Subcutaneous abdominal adipose tissue (tissue), 5 donors: ENCODE data around the gene FOXL2.

Experiments
- H3K27ac ChIP-seq: one replicate; pipeline ENCODE4 v1.7.0; 2013; ENCODE audit warnings: low read depth, mild to moderate bottlenecking, inconsistent platforms, low read length, moderate library complexity
- H3K27me3 ChIP-seq, 5 donors: one replicate each; pipeline ENCODE4 v1.7.0; 2013; ENCODE audit warnings: low read length in 5 of 5, inconsistent platforms in 1 of 5; ENCODE audit not compliant: control insufficient read depth in 5 of 5, insufficient read depth in 4 of 5
- H3K36me3 ChIP-seq, 5 donors: one replicate each; pipeline ENCODE4 v1.7.0; 2013; ENCODE audit warnings: low read length in 5 of 5; ENCODE audit not compliant: control insufficient read depth in 5 of 5, insufficient read depth in 5 of 5
- H3K4me1 ChIP-seq, 5 donors: one replicate each; pipeline ENCODE4 v1.7.0; 2013; ENCODE audit warnings: low read length in 5 of 5, mild to moderate bottlenecking in 3 of 5, moderate library complexity in 1 of 5; ENCODE audit not compliant: control insufficient read depth in 5 of 5, insufficient read depth in 5 of 5
- H3K4me3 ChIP-seq, 5 donors: one replicate each; pipeline ENCODE4 v1.7.0; 2013; ENCODE audit warnings: low read length in 5 of 5, low read depth in 1 of 5
- H3K9ac ChIP-seq, 5 donors: one replicate each; pipeline ENCODE4 v1.7.0; 2013; ENCODE audit warnings: low read length in 5 of 5, mild to moderate bottlenecking in 4 of 5, moderate library complexity in 3 of 5
- H3K9me3 ChIP-seq, 5 donors: one replicate each; pipeline ENCODE4 v1.7.0; 2013; ENCODE audit warnings: low read length in 5 of 5; ENCODE audit not compliant: control insufficient read depth in 5 of 5
- donor health status: healthy.
- donor health status: healthy.
- donor health status: healthy.
- donor health status: healthy.
- donor health status: healthy.

The FOXL2 gene

DNA sequence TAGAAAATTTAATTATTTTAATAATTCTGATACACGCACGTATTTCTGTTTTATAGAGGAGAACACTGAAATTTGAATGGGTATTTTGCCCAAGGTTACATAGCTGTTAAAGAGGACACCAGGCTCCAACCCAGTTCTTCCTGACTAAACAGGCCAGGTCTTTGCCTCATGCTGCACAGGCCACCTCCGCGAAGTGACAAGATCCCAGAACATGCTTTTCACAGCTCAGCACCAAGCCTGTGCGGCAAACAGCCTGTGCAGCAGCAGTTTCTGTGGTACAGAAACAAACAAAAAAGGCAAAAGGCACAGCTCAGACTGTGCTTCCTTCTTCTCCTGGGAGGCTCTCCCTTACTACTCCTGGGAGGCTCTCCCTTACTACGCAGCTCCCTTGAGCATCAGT lies 6.5 kb downstream of the FOXL2 start:
- H3K27me3 ChIP-seq = peaks cover 75 to 96% (median 88%) of the 10 kb centered on the region in 5 donors
- H3K9me3 ChIP-seq = no peaks in the 10 kb centered on the region
- H3K4me3 ChIP-seq = no peak overlapping the region
- no peaks in the 10 kb centered on the region for H3K36me3 ChIP-seq
- H3K9ac ChIP-seq = no peak overlapping the region
- no peak overlapping the region for H3K27ac ChIP-seq
- H3K4me1 ChIP-seq = peaks cover 0 to 57% (median 52%) of the 10 kb centered on the region in 5 donors

DNA sequence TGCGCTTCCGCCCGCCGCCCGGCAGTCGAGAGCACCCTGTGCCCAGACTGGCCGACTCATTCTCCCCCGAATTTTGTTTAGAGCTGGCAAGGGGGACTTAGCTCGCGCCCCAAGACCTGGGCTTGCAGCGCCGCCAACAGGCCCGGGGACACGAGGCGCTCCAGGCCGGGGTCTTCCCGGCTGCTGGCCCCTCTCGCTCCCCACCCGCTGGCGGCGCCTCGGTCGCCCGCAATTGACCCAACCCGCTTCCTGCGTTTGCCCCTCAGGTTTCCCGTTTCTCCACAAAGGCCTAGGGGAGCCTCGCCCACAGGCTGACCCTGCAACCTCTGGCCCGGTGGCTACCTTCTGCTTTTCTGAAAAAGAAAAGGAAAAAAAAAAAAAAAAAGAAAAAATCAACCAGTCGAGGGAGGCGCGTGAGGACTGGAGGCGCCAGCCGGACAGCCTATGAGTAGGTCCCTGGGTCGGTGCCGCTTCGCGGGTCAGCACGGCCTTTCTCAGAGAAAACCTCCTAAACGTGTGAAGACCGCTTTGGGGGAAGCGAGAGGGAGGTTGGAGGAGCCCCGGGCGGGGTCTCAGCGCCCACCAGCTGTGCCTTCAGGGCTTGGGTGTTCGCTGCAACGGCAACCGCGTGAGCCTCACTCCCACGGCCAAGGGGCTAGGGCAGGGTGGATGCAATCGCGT lies 7.2 kb downstream of the FOXL2 start:
- H3K9me3 ChIP-seq = no peaks in the 10 kb centered on the region
- H3K27me3 ChIP-seq = peaks cover 68 to 89% (median 81%) of the 10 kb centered on the region in 5 donors
- no peak overlapping the region for H3K4me3 ChIP-seq
- H3K27ac ChIP-seq = no peak overlapping the region
- H3K9ac ChIP-seq = no peak overlapping the region
- no peaks in the 10 kb centered on the region for H3K36me3 ChIP-seq
- peaks cover 0 to 49% (median 45%) of the 10 kb centered on the region in 5 donors for H3K4me1 ChIP-seq

DNA sequence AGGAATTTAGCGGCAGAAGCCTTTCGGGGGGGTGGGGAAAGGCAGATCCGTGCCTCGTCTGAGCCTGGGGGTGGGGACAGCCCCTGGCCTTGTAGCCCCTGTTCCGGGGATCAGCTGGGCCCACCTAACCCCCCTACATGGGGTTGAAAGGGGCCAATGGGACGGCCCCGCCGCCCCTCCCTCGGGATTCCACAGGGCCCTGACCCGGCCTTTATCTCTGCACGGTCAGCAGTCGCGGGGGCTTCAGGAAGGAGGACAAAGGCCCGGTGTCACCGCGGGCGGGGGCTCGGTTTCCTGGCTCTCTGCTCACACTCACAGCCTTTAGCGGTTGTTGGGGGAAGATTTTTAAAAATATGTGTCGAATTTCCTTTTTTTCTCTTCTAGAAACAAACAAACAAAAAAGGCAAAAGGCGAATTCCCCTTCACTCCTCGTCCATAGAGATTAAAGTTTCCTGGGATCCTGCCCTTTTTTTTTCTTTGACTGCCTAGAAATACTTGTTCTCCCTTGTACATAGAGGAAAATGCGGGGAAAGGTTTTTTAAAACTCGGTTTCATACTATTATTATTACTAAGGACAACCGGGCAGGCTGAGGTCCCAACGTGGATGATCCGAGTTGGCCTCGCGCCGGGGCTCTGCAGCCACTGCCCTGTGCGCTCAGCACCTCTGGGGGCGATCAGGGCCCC lies 7.9 kb downstream of the FOXL2 start:
- Histone ChIP-seq H3K4me3 (no peak overlapping the region), H3K4me1 (peaks cover 0 to 46% (median 42%) of the 10 kb centered on the region in 5 donors), H3K27ac (no peak overlapping the region), H3K36me3 (no peaks in the 10 kb centered on the region), H3K9me3 (no peaks in the 10 kb centered on the region), H3K27me3 (peaks cover 65 to 82% (median 76%) of the 10 kb centered on the region in 5 donors), H3K9ac (no peak overlapping the region)

DNA sequence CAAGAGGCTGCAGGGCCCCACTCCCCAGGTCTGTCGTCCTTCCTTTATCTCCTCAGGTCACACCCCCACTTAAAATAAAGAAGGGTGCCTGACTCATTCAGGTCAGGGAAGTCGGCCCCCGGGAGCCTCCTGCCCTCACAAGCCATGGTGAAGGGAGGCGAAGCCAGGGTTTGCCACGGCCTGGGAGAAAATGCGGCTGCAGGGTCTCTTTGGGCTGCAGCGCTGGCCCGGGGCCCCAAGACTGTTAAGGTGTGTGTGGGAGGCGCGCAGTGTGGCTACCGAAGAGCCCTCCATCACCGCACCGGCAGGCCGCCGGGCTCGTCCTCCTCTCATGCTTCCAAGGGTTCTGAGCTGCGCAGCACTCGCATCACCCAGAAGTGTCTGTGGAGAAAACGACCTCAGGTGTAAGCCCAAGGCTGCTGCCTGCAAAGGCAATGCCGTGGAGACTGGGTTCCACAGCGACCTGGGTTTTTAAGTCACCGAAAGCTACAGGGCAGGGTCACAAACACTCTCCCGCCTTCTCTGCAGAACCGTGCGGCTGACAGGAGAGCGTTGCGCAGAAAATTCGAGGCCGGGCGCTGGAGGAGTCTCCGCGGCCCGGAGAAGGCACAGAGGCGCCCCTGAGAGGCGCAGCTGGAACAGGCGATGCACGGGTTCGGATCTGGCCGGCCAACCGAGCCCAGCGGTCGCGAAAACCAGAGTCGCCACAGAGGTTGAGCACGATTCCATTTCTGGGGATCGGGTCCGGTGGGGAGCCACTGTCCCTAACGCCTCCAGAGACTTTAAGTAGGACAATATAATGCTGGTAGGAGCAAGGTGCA lies 8.7 kb downstream of the FOXL2 start:
- Histone ChIP-seq H3K4me3 (no peak overlapping the region), H3K9me3 (no peaks in the 10 kb centered on the region), H3K4me1 (peaks cover 0 to 46% (median 42%) of the 10 kb centered on the region in 5 donors), H3K9ac (no peak overlapping the region), H3K36me3 (no peaks in the 10 kb centered on the region), H3K27ac (no peak overlapping the region), H3K27me3 (peaks cover 58 to 75% (median 70%) of the 10 kb centered on the region in 5 donors)

DNA sequence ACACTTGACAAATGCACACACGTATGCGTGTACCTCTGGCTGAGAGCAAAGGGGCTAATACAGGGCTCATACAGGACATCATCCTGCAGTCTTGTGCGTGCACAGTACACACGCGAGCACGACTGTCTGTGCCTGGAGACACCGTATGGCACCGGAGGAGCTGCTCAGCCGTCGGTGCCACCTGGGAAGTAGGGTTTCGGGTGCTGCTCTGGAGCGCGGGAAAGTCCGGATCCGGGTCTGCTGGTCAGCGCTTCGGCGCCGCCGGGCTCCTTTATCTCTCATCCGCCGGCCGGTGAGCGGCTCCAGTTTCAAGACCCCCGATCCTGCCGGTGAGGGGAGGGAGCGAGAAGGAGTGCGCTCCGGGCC lies 9.3 kb downstream of the FOXL2 start:
- Histone ChIP-seq H3K27ac (no peak overlapping the region), H3K4me3 (no peak overlapping the region), H3K27me3 (peaks cover 52 to 69% (median 64%) of the 10 kb centered on the region in 5 donors)

DNA sequence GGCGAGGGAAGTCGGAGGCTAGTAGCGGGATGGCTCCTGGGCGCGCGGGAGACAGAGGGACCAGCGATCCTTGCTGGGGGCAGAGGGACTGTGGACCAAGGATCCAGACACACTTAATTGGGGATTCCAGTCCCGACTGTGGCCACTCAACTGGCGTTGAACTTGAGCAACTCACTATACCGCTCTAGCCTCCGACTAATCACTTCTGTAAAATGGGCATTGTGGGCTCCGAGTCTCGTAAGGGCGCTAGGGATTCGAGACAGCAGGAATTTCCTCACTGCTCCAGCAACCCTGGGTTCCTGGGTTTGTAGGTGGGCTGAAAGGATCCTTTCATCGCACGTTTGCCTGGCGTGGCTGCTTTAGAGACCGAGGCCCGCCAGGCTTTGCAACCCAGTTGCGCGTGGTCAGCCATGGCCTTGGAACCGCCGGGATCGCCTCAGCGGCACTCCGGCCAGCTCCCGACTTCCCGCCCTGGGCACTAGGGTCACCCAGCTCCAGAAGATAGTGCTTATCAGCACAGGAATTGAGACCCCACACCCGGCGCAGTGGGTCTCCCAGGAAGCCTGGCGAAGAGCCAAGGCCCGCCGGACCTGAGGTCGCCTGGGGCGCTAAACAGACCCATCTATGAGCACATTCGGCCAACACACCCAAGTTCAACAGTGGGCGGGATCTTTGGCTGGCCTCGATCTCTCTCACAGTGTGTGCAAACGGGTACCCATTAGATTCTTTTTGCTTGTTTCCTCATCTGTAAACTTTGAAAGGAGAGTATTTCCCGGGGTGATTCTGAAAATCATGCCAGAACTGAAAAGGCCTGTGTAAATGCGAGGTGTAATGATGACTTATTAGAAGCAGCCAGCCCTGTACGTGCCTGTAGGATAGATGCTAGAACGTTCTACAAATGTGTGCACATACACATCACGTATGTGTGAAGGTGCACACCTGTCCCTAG lies 9.9 kb downstream of the FOXL2 start:
- Histone ChIP-seq H3K36me3 (no peaks in the 10 kb centered on the region), H3K4me3 (peak overlapping the region; percentile 37 to 66 (median 51)), H3K4me1 (peaks cover 0 to 46% (median 42%) of the 10 kb centered on the region in 5 donors), H3K9me3 (no peaks in the 10 kb centered on the region), H3K27me3 (peaks cover 46 to 62% (median 57%) of the 10 kb centered on the region in 5 donors), H3K9ac (peak overlapping the region in 1 of 5 donors; percentile 42), H3K27ac (no peak overlapping the region)

More for the DNA sequence above, 9.3 kb downstream of the FOXL2 start:
- Histone ChIP-seq H3K9me3 (no peaks in the 10 kb centered on the region), H3K4me1 (peaks cover 0 to 46% (median 42%) of the 10 kb centered on the region in 5 donors), H3K9ac (no peak overlapping the region), H3K36me3 (no peaks in the 10 kb centered on the region)

DNA sequence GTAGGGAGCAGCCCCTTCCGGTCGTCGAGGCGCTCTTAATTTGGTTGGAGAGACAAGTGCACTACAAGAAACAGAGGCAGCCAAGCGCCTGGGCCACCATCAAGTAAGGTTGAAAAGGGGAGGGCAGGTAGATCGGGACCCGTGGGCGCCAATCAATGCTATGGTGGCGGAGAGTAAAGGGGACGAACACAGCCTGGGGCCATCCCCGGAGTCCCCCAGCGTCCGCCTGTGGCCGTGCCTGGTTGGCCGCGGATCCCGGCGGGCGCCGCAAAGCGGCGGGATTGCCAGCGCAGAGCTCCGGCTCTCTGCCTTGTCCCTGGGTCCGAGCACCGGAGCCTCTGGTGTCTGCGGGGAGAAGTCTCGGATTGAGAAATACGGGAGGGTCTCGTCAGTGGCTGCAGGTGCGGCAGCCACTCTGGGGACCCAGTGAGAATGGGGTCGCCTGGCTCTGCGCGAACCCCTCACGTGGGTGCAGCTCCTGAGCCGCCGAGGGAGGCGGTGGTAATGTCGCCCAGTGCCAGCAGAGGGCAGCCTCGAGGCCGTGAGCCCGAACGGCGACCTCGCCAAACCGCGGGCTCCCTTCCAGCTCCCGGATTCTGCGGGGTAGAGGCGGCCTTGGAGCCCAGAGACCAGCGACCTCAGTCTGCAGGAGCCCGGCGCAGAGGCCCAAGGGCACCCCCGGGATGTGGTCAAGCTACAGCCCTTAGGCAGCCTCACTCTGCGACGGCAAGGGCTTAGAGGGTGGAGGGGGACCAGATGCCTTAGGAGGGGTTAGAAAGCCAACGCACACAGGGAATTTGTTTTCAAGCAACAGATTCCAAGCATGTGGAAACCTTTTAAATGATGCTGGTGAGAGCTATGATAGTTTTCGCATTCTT lies 10.8 kb downstream of the FOXL2 start:
- Histone ChIP-seq H3K4me1 (peaks cover 0 to 46% (median 42%) of the 10 kb centered on the region in 5 donors), H3K4me3 (peak overlapping the region; percentile 37 to 66 (median 51)), H3K36me3 (no peaks in the 10 kb centered on the region), H3K27ac (no peak overlapping the region), H3K27me3 (peaks cover 38 to 53% (median 48%) of the 10 kb centered on the region in 5 donors), H3K9me3 (no peaks in the 10 kb centered on the region), H3K9ac (peak overlapping the region in 1 of 5 donors; percentile 49)

DNA sequence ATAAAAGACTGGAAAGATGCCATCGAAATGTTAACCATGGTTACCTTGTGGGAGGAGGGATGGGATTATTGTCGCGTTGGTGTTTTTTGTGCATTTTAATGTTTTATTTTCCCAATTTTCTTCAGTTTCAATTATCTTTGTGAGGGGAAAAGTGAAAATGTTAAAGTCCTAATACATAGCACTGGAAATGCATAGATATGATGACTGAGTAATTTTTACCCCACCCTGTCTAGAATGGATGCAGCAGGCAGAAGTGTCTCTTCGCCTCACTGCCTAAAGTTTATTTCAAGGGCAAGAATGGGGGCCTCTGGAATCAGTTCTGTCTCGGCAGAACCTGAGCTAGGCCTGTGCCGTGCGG lies 11.5 kb downstream of the FOXL2 start:
- Histone ChIP-seq H3K9ac (no peak overlapping the region), H3K27me3 (peaks cover 32 to 47% (median 42%) of the 10 kb centered on the region in 5 donors)

More for the DNA sequence above, 11.5 kb downstream of the FOXL2 start:
- H3K4me3 ChIP-seq = peak overlapping the region in 1 of 5 donors; percentile 42
- H3K4me1 ChIP-seq = peaks cover 0 to 46% (median 42%) of the 10 kb centered on the region in 5 donors
- no peaks in the 10 kb centered on the region for H3K36me3 ChIP-seq
- no peak overlapping the region for H3K27ac ChIP-seq
- H3K9me3 ChIP-seq = no peaks in the 10 kb centered on the region
